ENCODE measurements around the gene GPX3.

DNA sequence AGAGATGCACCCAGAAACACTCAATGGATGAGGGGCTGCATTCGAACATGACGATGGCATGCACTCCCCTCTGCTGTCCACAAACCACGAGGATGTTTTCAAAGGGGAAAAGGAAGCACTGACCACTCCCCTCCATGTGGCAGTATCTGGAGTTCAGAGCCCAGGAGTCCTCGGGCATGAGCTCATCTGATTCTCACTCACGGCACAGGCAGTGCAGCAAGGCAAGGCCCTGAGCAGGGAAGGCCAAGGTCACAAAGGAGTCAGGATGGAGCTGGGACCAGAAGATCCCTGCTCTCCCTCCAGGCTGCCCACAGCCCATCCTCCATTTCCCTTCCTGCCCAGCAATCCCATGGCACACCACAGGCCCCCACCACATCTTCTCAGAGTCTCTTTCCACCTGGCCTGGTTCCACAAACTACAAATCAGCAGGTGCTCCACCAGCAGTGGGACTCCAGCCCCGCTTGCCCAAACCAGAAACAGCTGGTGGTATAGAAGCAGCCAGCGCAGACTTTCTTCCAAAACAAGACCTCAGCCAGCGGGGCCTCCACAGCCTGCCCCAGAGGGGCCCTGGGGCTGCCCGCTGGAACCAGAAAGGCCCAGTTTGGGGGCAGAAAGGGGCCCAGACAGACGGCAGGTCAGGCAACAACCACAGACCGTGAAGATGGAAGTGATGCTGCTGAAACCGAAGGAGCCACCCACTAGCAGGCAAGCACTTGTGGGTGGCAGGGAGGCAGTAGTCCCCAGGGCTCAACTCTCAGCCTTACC is 48.2 kb downstream of the GPX3 start:
- TF ChIP-seq, protein P1, sequence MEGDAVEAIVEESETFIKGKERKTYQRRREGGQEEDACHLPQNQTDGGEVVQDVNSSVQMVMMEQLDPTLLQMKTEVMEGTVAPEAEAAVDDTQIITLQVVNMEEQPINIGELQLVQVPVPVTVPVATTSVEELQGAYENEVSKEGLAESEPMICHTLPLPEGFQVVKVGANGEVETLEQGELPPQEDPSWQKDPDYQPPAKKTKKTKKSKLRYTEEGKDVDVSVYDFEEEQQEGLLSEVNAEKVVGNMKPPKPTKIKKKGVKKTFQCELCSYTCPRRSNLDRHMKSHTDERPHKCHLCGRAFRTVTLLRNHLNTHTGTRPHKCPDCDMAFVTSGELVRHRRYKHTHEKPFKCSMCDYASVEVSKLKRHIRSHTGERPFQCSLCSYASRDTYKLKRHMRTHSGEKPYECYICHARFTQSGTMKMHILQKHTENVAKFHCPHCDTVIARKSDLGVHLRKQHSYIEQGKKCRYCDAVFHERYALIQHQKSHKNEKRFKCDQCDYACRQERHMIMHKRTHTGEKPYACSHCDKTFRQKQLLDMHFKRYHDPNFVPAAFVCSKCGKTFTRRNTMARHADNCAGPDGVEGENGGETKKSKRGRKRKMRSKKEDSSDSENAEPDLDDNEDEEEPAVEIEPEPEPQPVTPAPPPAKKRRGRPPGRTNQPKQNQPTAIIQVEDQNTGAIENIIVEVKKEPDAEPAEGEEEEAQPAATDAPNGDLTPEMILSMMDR (IDR thresholded peaks at IDR 0.05; ENCODE audit: control extremely low read depth in 1 of 3, insufficient read depth in 1 of 3, low read depth in 1 of 3, low read length in 3 of 3), result no peak
- TF ChIP-seq BRCA1 (IDR thresholded peaks at IDR 0.05; ENCODE audit: low read depth, low read length) (no peak), RAD21 (IDR thresholded peaks at IDR 0.05 in 1 of 2, conservative IDR thresholded peaks at IDR 0.05 in 1 of 2; ENCODE audit: low read depth in 2 of 2, low read length in 2 of 2) (no peak), EP300 (IDR thresholded peaks at IDR 0.05; ENCODE audit: borderline replicate concordance in 1 of 2, low read depth in 2 of 2, low read length in 2 of 2) (no peak), SUZ12 (IDR thresholded peaks at IDR 0.05; ENCODE audit: low read length) (no peak), SRF (IDR thresholded peaks at IDR 0.05; ENCODE audit: low read depth, low read length) (no peak)
- TF ChIP-seq, protein P2, sequence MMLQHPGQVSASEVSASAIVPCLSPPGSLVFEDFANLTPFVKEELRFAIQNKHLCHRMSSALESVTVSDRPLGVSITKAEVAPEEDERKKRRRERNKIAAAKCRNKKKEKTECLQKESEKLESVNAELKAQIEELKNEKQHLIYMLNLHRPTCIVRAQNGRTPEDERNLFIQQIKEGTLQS (IDR thresholded peaks at IDR 0.05; ENCODE audit: insufficient read depth, low read depth, low read length), result no peak
